NT2/D1 (cell line): ENCODE data around the gene NOTCH3.

ENCODE experiments used
- DNase-seq: peaks from one replicate; pipeline ENCODE4 v3.0.0-alpha.2; 2011; ENCODE audit warnings: low read depth, low spot score
- H3K27me3 ChIP-seq: 2 replicates; pipeline ENCODE4 v1.6.0; 2011; ENCODE audit warnings: mild to moderate bottlenecking; ENCODE audit not compliant: insufficient read length, insufficient read depth
- H3K36me3 ChIP-seq: 2 replicates; pipeline ENCODE4 v1.6.1; 2011; ENCODE audit warnings: mild to moderate bottlenecking, low read length, mixed read lengths; ENCODE audit not compliant: insufficient read depth, insufficient read length
- H3K4me1 ChIP-seq: 2 replicates; pipeline ENCODE4 v1.5.1; 2011; ENCODE audit not compliant: insufficient read depth, insufficient read length
- H3K4me3 ChIP-seq: 2 replicates; pipeline ENCODE4 v1.5.1; 2011; ENCODE audit warnings: low read depth; ENCODE audit not compliant: insufficient read length
- H3K9ac ChIP-seq: 2 replicates; pipeline ENCODE4 v1.6.0; 2011; ENCODE audit warnings: low read depth; ENCODE audit not compliant: insufficient read length
- H3K9me3 ChIP-seq: 2 replicates; pipeline ENCODE4 v1.5.1; 2011; ENCODE audit warnings: mild to moderate bottlenecking, low read length; ENCODE audit not compliant: insufficient read depth
- SUZ12 ChIP-seq: IDR thresholded peaks from 2 replicates; pipeline ENCODE4 v1.6.1; 2011; ENCODE audit not compliant: insufficient read length, insufficient read depth; ENCODE audit errors: extremely low read depth
- YY1 ChIP-seq: IDR thresholded peaks from 2 replicates; pipeline ENCODE4 v1.6.1; 2011; ENCODE audit not compliant: insufficient read length, insufficient read depth
- ZNF274 ChIP-seq: IDR thresholded peaks from 2 replicates; pipeline ENCODE4 v1.6.1; 2011; ENCODE audit warnings: mild to moderate bottlenecking, low read depth, low read length

Gene NOTCH3

GRCh38 chr19:15231271-15231670 is 30.5 kb upstream of the NOTCH3 start:
- TF ChIP-seq ZNF274 (no peak), SUZ12 (no peak), YY1 (no peak)
- Histone ChIP-seq H3K27me3 (peaks cover 7% of the 10 kb centered on the region), H3K9me3 (no peaks in the 10 kb centered on the region), H3K4me1 (peaks cover 11% of the 10 kb centered on the region), H3K9ac (peak overlapping the region; percentile 90), H3K4me3 (peak overlapping the region; percentile 77), H3K36me3 (peaks cover 19% of the 10 kb centered on the region)
- DNase-seq, result no peak

- peaks cover 7% of the 10 kb centered on the region for H3K27me3 ChIP-seq
- no peak overlapping the region for H3K9ac ChIP-seq
- no peak overlapping the region for H3K4me3 ChIP-seq
- no peak for DNase-seq
- peaks cover 14% of the 10 kb centered on the region for H3K4me1 ChIP-seq
- TF ChIP-seq SUZ12 (no peak), YY1 (no peak), ZNF274 (no peak)
- H3K36me3 ChIP-seq, result peaks cover 6% of the 10 kb centered on the region
- H3K9me3 ChIP-seq, result no peaks in the 10 kb centered on the region
These were observed 26.5 kb upstream of the NOTCH3 start for GRCh38 chr19:15227261-15227660.

DNA sequence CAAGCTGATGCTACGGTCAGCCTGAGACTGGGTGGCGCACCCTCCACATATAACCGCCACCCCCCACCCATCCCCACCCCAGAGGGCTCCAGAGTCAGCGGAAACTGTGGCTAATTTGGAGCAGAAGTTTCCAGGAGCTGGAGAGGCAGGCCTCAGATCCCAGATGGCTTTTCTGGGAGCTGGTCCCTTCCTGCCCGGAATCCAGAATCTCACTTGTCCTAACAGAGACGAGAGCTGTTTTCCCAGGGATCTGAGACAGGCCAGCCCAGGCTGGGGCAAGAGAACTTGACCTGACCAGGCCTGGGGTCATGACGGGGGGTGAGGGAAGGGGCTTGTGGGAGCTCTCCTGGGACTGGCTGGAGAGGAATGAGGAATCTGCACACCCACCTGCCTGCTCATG is 25.0 kb upstream of the NOTCH3 start:
- Histone ChIP-seq H3K9me3 (no peaks in the 10 kb centered on the region), H3K36me3 (peaks cover 2% of the 10 kb centered on the region), H3K27me3 (no peaks in the 10 kb centered on the region), H3K9ac (no peak overlapping the region), H3K4me3 (no peak overlapping the region), H3K4me1 (peaks cover 10% of the 10 kb centered on the region)
- no peak for DNase-seq
- TF ChIP-seq SUZ12, result no peak
- TF ChIP-seq ZNF274, result no peak
- TF ChIP-seq YY1, result no peak

DNA sequence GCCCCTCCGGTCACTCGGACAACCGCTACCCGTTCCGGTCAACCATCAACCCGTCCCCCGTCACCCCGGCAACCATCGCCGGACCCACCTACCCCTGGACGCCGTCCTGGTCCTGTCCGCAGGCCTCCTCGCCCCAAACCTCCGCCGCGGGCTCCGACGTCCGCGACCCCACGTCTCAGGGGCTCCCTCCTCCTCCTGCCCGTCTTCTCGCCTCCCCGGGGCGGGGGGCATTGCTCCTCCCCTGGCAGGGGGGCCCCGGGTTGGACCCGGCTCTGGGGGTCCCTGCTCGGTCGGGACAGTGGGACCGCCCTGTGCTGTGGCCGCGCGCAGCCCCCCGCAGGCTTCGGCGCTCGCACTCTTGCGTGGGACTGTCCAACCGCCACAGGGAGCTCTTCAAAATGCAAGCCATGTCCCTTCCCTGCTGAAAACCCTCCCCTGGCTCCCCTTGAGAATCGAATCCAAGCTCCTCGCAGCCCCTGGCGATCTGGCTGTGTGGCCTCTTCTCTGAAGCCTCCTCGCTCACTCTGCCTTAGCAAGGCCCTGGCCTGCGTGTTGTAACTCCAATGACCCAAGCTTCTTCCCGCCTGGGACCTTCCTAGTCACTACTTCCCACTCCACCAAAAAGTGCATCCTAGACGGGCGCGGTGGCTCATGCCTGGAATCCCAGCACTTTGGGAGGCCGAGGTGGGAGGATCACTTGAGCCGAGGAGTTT is 23.0 kb upstream of the NOTCH3 start:
- Histone ChIP-seq H3K4me3 (peak overlapping the region; percentile 77), H3K4me1 (peaks cover 10% of the 10 kb centered on the region), H3K27me3 (no peaks in the 10 kb centered on the region), H3K9ac (peak overlapping the region; percentile 86), H3K9me3 (no peaks in the 10 kb centered on the region), H3K36me3 (no peaks in the 10 kb centered on the region)
- no peak for DNase-seq
- no peak for TF ChIP-seq SUZ12
- no peak for TF ChIP-seq ZNF274
- no peak for TF ChIP-seq YY1

DNA sequence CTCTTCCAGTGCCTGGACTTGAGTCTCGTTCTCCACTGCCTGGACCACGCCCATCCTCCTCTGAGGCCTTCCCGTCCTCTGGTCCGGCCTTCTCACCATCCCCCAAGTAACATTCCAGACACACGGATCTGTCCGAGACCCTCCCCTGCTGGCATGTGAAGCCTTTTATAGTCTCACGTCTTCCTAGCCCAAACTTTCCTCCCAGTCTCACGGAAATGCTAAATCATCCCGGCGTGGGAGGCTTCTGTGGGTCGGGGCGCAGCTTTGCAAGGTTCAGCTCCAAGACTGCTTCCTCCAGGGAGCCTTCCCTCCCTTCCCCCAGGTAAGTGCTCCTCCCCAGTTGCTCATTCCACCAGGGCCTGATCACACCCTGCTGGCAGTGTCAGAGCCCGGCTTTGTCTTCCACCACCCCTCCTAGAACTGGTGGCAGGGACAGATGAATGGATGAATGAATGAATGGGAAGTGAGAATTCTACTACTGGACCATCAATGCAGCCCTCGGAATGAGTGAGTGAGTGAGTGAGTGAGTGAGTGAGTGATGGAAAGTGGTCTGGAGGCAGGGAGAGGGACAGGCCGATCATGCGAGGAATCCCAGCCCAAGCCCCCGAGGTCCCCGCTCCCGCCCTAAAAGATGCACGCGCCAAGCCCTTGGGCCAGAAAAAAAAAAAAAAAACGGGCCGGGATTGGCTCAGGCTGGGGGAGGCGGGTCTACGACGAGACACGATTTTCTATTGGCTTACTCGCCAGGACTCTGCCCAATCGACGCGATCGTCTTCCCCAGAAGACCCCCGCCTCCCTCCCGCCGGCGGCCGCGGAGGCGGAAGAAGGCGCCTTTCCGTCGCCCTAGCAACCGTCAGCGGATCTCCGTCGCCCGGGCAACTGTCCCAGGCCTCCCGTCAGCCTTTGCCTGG is 22.2 kb upstream of the NOTCH3 start:
- TF ChIP-seq SUZ12 (no peak), ZNF274 (no peak), YY1 (no peak)
- Histone ChIP-seq H3K4me1 (peaks cover 10% of the 10 kb centered on the region), H3K4me3 (peak overlapping the region; percentile 77), H3K9me3 (no peaks in the 10 kb centered on the region), H3K27me3 (no peaks in the 10 kb centered on the region), H3K9ac (peak overlapping the region; percentile 86), H3K36me3 (no peaks in the 10 kb centered on the region)
- peak; percentile 95 for DNase-seq

DNA sequence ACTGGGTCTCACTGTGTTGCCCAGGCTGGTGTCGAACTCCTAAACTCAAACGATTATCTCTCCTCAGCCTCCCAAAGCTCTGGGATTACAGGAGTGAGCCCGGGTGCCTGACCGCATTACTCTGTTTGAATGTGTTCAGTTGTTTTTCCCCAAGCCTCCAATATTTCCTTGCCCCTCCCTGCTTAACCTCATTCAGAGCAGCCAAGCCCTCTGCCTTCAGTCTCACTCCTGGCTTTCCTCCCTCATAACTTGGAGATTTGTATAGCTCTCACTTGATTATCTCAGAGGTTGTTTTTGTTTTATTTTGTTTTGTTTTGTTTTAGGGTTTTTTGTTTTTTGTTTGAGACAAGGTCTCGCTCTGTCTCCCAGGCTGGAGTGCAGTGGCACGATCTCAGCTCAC is 20.0 kb upstream of the NOTCH3 start:
- no peak for DNase-seq
- Histone ChIP-seq H3K27me3 (no peaks in the 10 kb centered on the region), H3K36me3 (no peaks in the 10 kb centered on the region), H3K9me3 (no peaks in the 10 kb centered on the region), H3K4me1 (peaks cover 9% of the 10 kb centered on the region), H3K4me3 (no peak overlapping the region), H3K9ac (no peak overlapping the region)
- TF ChIP-seq ZNF274, result no peak
- TF ChIP-seq SUZ12, result no peak
- no peak for TF ChIP-seq YY1

GRCh38 chr19:15218501-15218900 is 17.7 kb upstream of the NOTCH3 start:
- no peak for DNase-seq
- Histone ChIP-seq H3K4me1 (peaks cover 14% of the 10 kb centered on the region), H3K4me3 (no peak overlapping the region), H3K9ac (no peak overlapping the region), H3K36me3 (no peaks in the 10 kb centered on the region), H3K27me3 (no peaks in the 10 kb centered on the region), H3K9me3 (no peaks in the 10 kb centered on the region)
- TF ChIP-seq ZNF274 (no peak), YY1 (no peak), SUZ12 (no peak)
